GM12864 (cell line): ENCODE measurements around the gene ILRUN.
"Not testable (repeated sequence)": the region's sequence is repeated elsewhere in the genome, so short reads cannot be mapped to it uniquely, and the experiment has no call there.

Experiments
- DNase-seq: peaks from one replicate; pipeline ENCODE4 v3.0.0-alpha.2; 2011; ENCODE audit warnings: low read depth
- H3K4me3 ChIP-seq: 2 replicates; pipeline ENCODE4 v1.5.1; 2011; ENCODE audit warnings: mild to moderate bottlenecking, low read depth, low read length, control low read depth
- TF ChIP-seq, protein P1 (sequence below): IDR thresholded peaks from 2 replicates; pipeline ENCODE4 v1.5.1; 2011; ENCODE audit warnings: low read depth, mild to moderate bottlenecking, moderate library complexity, low read length, control low read depth, inconsistent platforms; ENCODE audit errors: missing control alignments

Gene ILRUN

DNA sequence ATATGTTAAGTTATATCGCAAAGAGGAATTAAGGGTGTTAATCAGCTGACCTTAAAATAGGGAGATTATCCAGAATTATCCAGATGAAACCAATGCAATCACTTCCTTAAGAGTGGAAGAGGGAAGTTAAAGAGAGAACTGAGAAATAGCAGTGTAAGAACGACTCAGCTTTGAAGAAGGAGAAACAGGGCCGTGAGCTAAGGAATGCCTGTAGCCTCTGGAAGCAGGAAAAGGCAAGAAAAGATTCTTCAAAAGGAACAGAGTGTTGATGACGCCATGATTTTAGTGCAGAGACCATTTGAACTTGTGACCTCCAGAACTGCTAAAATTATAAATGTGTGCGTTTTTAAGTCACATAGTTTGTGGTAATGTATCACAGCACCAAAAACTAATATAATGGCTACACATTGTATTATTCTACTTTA lies 32.7 kb downstream of the ILRUN start:
- no peak for DNase-seq
- H3K4me3 ChIP-seq: no peak overlapping the region
- TF ChIP-seq, protein P1, sequence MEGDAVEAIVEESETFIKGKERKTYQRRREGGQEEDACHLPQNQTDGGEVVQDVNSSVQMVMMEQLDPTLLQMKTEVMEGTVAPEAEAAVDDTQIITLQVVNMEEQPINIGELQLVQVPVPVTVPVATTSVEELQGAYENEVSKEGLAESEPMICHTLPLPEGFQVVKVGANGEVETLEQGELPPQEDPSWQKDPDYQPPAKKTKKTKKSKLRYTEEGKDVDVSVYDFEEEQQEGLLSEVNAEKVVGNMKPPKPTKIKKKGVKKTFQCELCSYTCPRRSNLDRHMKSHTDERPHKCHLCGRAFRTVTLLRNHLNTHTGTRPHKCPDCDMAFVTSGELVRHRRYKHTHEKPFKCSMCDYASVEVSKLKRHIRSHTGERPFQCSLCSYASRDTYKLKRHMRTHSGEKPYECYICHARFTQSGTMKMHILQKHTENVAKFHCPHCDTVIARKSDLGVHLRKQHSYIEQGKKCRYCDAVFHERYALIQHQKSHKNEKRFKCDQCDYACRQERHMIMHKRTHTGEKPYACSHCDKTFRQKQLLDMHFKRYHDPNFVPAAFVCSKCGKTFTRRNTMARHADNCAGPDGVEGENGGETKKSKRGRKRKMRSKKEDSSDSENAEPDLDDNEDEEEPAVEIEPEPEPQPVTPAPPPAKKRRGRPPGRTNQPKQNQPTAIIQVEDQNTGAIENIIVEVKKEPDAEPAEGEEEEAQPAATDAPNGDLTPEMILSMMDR: no peak

DNA sequence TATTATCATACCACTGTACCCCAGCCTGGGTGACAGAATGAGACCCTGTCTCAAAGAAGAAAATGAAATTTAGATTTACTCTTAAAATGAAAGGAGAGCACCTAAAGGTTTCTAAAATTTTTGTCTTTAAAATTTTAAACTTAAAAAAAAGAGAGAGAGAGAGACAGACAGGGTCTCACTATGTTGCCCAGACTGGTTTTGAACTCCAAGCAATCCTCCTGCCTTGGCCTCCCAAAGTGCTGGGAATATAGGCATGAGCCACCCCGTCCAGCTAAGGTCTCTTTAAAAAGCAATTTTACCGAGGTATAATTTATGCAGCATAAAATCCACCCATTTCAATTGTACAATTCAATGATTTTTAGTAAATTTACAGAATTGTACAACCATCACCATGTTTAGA lies 33.2 kb downstream of the ILRUN start:
- TF ChIP-seq, protein P1: no peak
- no peak for DNase-seq
- no peak overlapping the region for H3K4me3 ChIP-seq

- TF ChIP-seq, protein P1: no peak
- H3K4me3 ChIP-seq: peak overlapping the region; percentile 23; the same call in 1 of the 2 replicates
- no peak for DNase-seq
Observed at GRCh38 chr6:34661357-34661756, 35.2 kb downstream of the ILRUN start.

- TF ChIP-seq, protein P1: no peak
- no peak for DNase-seq
- H3K4me3 ChIP-seq: no peak overlapping the region
Observed at GRCh38 chr6:34658605-34659265, 37.8 kb downstream of the ILRUN start.

DNA sequence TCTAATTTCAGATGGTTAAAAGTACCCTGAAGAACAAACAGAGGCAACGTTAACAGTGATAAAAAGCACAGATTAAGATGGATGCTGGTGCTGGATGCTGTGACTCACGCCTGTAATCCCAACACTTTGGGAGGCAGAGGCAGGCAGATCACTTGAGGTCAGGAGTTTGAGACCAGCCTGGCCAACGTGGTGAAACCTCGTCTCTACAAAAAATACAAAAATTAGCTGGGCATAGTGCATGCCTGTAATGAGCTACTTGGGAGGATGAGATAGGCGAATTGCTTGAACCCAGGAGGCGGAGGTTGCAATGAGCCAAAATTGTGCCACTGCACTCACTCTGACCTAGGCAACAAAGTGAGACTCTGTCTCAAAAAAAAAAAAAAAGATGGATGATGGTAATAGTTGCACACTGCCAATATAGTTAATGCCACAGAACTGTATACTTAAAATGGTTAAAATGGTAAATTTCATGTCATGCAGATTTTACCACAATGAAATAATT lies 38.5 kb downstream of the ILRUN start:
- peak overlapping the region; percentile 18; the same call in 1 of the 2 replicates for H3K4me3 ChIP-seq
- not testable (repeated sequence) for DNase-seq

GRCh38 chr6:34657307-34657978 lies 39.1 kb downstream of the ILRUN start:
- peak overlapping the region; percentile 18 for H3K4me3 ChIP-seq
- TF ChIP-seq, protein P1: no peak
- no peak for DNase-seq

DNA sequence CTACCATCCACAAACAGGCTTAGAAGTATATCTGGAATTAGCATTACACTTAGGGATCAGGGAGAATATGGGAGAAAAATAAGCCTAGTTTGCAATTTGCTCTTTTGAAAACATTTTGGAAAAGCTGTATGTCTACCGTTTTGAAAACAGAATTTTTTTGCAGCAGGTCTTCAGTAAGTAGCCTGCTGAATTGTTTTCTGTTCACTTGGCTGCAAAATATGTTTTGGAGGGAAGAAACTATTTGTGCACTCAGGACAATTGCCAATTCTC lies 39.6 kb downstream of the ILRUN start:
- TF ChIP-seq, protein P1: no peak
- peak overlapping the region; percentile 18 for H3K4me3 ChIP-seq
- no peak for DNase-seq
